Endothelial cell of umbilical vein (primary cell): ENCODE results near the gene PPFIBP2. TPM values are rescaled to one million over a fixed set of nuclear protein-coding genes. Genes with fewer than 3 reads are reported as not detected.

Experiments
- BruUV-seq: library from RNA; stranded (reverse); fragments of 400-500 nt; replicated peaks from 2 replicates; lab custom pipeline; 2021; lab: Mats Ljungman, UMichigan
- CTCF ChIA-PET: fragments of 300-600, 350-600 bp; sonication (Branson Sonifier 250); formaldehyde crosslinking; loops from one replicate; lab custom pipeline; 2021; ENCODE audit warnings: antibody characterized with exemption, inconsistent platforms; lab: Charles Lee
- POLR2A ChIA-PET: fragments of 300-600, 350-600 bp; sonication (Branson Sonifier 250); formaldehyde crosslinking; loops from one replicate; lab custom pipeline; 2021; ENCODE audit warnings: antibody characterized with exemption, inconsistent platforms; lab: Charles Lee
- DNase-seq: peaks from one replicate; pipeline ENCODE4 v3.0.0-alpha.2; 2011; ENCODE audit warnings: low read depth, low spot score
- FAIRE-seq: peaks from 2 replicates; lab custom pipeline; 2011; peaks lifted over from hg19 to GRCh38; lab: Jason Lieb, UNC
- H2AFZ ChIP-seq: 2 replicates; pipeline ENCODE4 v1.6.0; 2012; ENCODE audit warnings: low read depth, low read length, control low read depth, inconsistent platforms
- H3K27ac ChIP-seq: 2 replicates; pipeline ENCODE4 v1.5.1; 2011; ENCODE audit warnings: low read depth, mild to moderate bottlenecking, control low read depth, low read length, moderate library complexity; ENCODE audit not compliant: insufficient read depth
- H3K27me3 ChIP-seq, 2 experiments: 2 replicates each; pipeline versions ENCODE4 v1.6.0 to v1.6.1; 2011; ENCODE audit warnings: low read length in 2 of 2, mixed read lengths in 1 of 2; ENCODE audit not compliant: control insufficient read depth in 2 of 2, insufficient read depth in 2 of 2
- H3K36me3 ChIP-seq, 2 experiments: 2 replicates in 1 of 2; 3 replicates in 1 of 2; pipeline ENCODE4 v1.5.1; 2011; ENCODE audit warnings: low read length in 2 of 2, mild to moderate bottlenecking in 1 of 2, moderate library complexity in 1 of 2; ENCODE audit not compliant: control insufficient read depth in 2 of 2, insufficient read depth in 2 of 2; ENCODE audit errors: extremely low read depth in 1 of 2
- H3K4me1 ChIP-seq: 3 replicates; pipeline ENCODE4 v1.5.1; 2011; ENCODE audit warnings: mild to moderate bottlenecking, low read length; ENCODE audit not compliant: control insufficient read depth, insufficient read depth; ENCODE audit errors: extremely low read depth
- H3K4me2 ChIP-seq: 2 replicates; pipeline ENCODE4 v1.6.1; 2011; ENCODE audit warnings: low read length, control low read depth, mixed read lengths; ENCODE audit not compliant: insufficient read depth
- H3K4me3 ChIP-seq, 3 experiments: fragments of 200-600 bp in 1 of 3; sonication (generic), shearing (Covaris generic) in 1 of 3; replicated peaks in 1 of 3; 2 replicates each; pipeline ENCODE4 v1.5.1; 2011 to 2016; ENCODE audit warnings: control low read depth in 3 of 3, low read length in 3 of 3, mild to moderate bottlenecking in 2 of 3, inconsistent platforms in 1 of 3, low read depth in 1 of 3, moderate library complexity in 1 of 3; ENCODE audit not compliant: insufficient read depth in 1 of 3
- H3K79me2 ChIP-seq: 2 replicates; pipeline ENCODE4 v1.6.0; 2012; ENCODE audit warnings: low read length, inconsistent platforms; ENCODE audit not compliant: control insufficient read depth, insufficient read depth
- H3K9ac ChIP-seq: replicated peaks from 2 replicates; pipeline ENCODE3; 2011; ENCODE audit warnings: low read length, control low read depth; ENCODE audit not compliant: insufficient read depth; ENCODE audit errors: extremely low read depth
- H3K9me1 ChIP-seq: replicated peaks from 3 replicates; pipeline ENCODE4 v1.6.0; 2011; ENCODE audit warnings: mild to moderate bottlenecking, low read length; ENCODE audit not compliant: control insufficient read depth, insufficient read depth; ENCODE audit errors: extremely low read depth
- H3K9me3 ChIP-seq: replicated peaks from 2 replicates; pipeline ENCODE4 v1.5.1; 2012; ENCODE audit warnings: low read length, inconsistent platforms; ENCODE audit not compliant: control insufficient read depth, insufficient read depth
- H4K20me1 ChIP-seq: replicated peaks from 2 replicates; pipeline ENCODE3; 2011; ENCODE audit warnings: mild to moderate bottlenecking, low read length; ENCODE audit not compliant: control insufficient read depth, insufficient read depth; ENCODE audit errors: extremely low read depth
- CTCF ChIP-seq, 2 donors: IDR thresholded peaks; 1 replicate in 1 of 2; 2 replicates in 1 of 2; pipeline ENCODE4 v1.5.1; 2011; ENCODE audit warnings: low read length in 2 of 2, mild to moderate bottlenecking in 2 of 2, moderate library complexity in 2 of 2, control low read depth in 1 of 2, inconsistent platforms in 1 of 2, low read depth in 1 of 2; ENCODE audit not compliant: insufficient read depth in 1 of 2; ENCODE audit errors: extremely low read depth in 1 of 2
- EZH2 ChIP-seq: IDR thresholded peaks from 2 replicates; pipeline ENCODE4 v1.6.1; 2012; ENCODE audit warnings: borderline replicate concordance, low read depth, mild to moderate bottlenecking, moderate library complexity, low read length, inconsistent platforms; ENCODE audit not compliant: severe bottlenecking
- FOS ChIP-seq: IDR thresholded peaks from 2 replicates; pipeline ENCODE4 v1.6.1; 2011; ENCODE audit warnings: mild to moderate bottlenecking, low read length, moderate library complexity, borderline replicate concordance; ENCODE audit not compliant: insufficient read depth
- GATA2 ChIP-seq: IDR thresholded peaks from 2 replicates; pipeline ENCODE4 v1.7.0; 2011; ENCODE audit warnings: low read depth, mild to moderate bottlenecking, moderate library complexity, mixed read lengths, low read length; ENCODE audit not compliant: insufficient read length, insufficient read depth
- JUN ChIP-seq: IDR thresholded peaks from 2 replicates; pipeline ENCODE4 v1.6.1; 2011; ENCODE audit warnings: borderline replicate concordance, low read depth; ENCODE audit not compliant: insufficient read length, insufficient read depth
- MAX ChIP-seq: IDR thresholded peaks from 2 replicates; pipeline ENCODE4 v1.6.1; 2011; ENCODE audit not compliant: insufficient read depth, insufficient read length
- MYC ChIP-seq: IDR thresholded peaks from one replicate; pipeline ENCODE4 v1.6.1; 2011; ENCODE audit warnings: mild to moderate bottlenecking, low read depth, low read length
- POLR2A ChIP-seq: IDR thresholded peaks from 2 replicates; pipeline ENCODE4 v1.6.1; 2012; ENCODE audit warnings: low read depth, mild to moderate bottlenecking, control low read depth, low read length
- POLR2AphosphoS5 ChIP-seq: IDR thresholded peaks from 2 replicates; pipeline ENCODE4 v1.6.1; 2012; ENCODE audit warnings: low read depth, mild to moderate bottlenecking, control low read depth, low read length, moderate library complexity; ENCODE audit not compliant: insufficient read depth
- dilution Hi-C: fragments of 300-500 bp; cut with MboI; formaldehyde crosslinking; loops from one replicate; pipeline ENCODE4 v1.15.0; 2019; ENCODE audit warnings: low sequenced_read_pairs; ENCODE audit not compliant: extremely low pct_ligation_motif_present
- intact Hi-C: fragments of 100-400 bp; cut with micrococcal nuclease; formaldehyde crosslinking; loops from one replicate; pipeline ENCODE4 v1.10.0; 2022
- polyA plus RNA-seq, 4 experiments: library from polyadenylated mRNA; depleted of rRNA in 3 of 4; stranded (reverse) in 3 of 4; unstranded in 1 of 4; fragments of >200 nt; gene quantifications; 2 replicates each; pipeline versions ENCODE4 v1.2.1 to v1.2.3, GENCODE V29; 2011 to 2012; ENCODE audit warnings: missing spikeins in 1 of 4
- total RNA-seq: library from RNA; stranded (reverse); gene quantifications from 2 replicates; pipeline ENCODE4 v1.2.3, GENCODE V29; 2021

The PPFIBP2 gene
- total and polyA plus RNA-seq, 2 donors (not counting 3 experiments of a cell fraction or from before 2014, with no cell fraction given) = 1.3 to 4.0 TPM

- no peak overlapping the region for H3K27ac ChIP-seq
- FAIRE-seq (no peak), DNase-seq (no peak)
- intact Hi-C loops = no loop called here
- H3K4me3 ChIP-seq = no peak overlapping the region
- no peaks in the 10 kb centered on the region for H3K9me1 ChIP-seq
- H3K4me2 ChIP-seq = no peak overlapping the region
- H2AFZ ChIP-seq = no peak overlapping the region
- peaks cover 0 to 5% of the 10 kb centered on the region in 2 experiments for H3K27me3 ChIP-seq
- CTCF ChIA-PET = interaction anchor here (1.0 to 1.5 kb wide), 3 partner anchors 16 to 140 kb away, joined by 3 to 5 read pairs (median 4); no protein-coding TSS in a partner anchor
- no TSS peak for BruUV-seq
- no peaks in the 10 kb centered on the region for H3K36me3 ChIP-seq
- dilution Hi-C loops = no loop called here
- TF ChIP-seq POLR2A = no peak
- TF ChIP-seq FOS = no peak
- no peaks in the 10 kb centered on the region for H4K20me1 ChIP-seq
- H3K79me2 ChIP-seq = no peaks in the 10 kb centered on the region
- H3K9me3 ChIP-seq = no peaks in the 10 kb centered on the region
- no peaks in the 10 kb centered on the region for H3K4me1 ChIP-seq
- POLR2A ChIA-PET = no interaction called here
- no peak overlapping the region for H3K9ac ChIP-seq
Measured at GRCh38 chr11:7555052-7555699, 41.4 kb downstream of the PPFIBP2 start.

- no peak for DNase-seq
- Histone ChIP-seq H3K9ac (no peak overlapping the region), H3K4me2 (no peak overlapping the region), H3K4me1 (no peaks in the 10 kb centered on the region), H3K9me1 (no peaks in the 10 kb centered on the region), H3K79me2 (no peaks in the 10 kb centered on the region), H2AFZ (no peak overlapping the region), H3K4me3 (no peak overlapping the region), H4K20me1 (no peaks in the 10 kb centered on the region), H3K36me3 (no peaks in the 10 kb centered on the region), H3K27me3 (peaks cover 0 to 5% of the 10 kb centered on the region in 2 experiments), H3K27ac (no peak overlapping the region), H3K9me3 (no peaks in the 10 kb centered on the region)
- FAIRE-seq = no peak
- no TSS peak for BruUV-seq
- POLR2A ChIA-PET = no interaction called here
- intact Hi-C loops = no loop called here
- CTCF ChIA-PET = interaction anchor here (0.7 to 2.5 kb wide), 4 partner anchors 14 to 137 kb away, joined by 3 to 13 read pairs (median 4); no protein-coding TSS in a partner anchor
- dilution Hi-C loops = no loop called here
- TF ChIP-seq JUN = no peak
- no peak for TF ChIP-seq POLR2AphosphoS5
- no peak for TF ChIP-seq MYC
- no peak for TF ChIP-seq GATA2
- TF ChIP-seq EZH2 = no peak
- TF ChIP-seq FOS = no peak
- no peak for TF ChIP-seq MAX
- TF ChIP-seq CTCF (IDR thresholded peaks at IDR 0.05; ENCODE audit: extremely low read depth in 1 of 2, insufficient read depth in 1 of 2, low read depth in 1 of 2, low read length in 2 of 2) = no peak
- no peak for TF ChIP-seq POLR2A
Measured at GRCh38 chr11:7558046-7558445, 44.2 kb downstream of the PPFIBP2 start.
